HepG2 (cell line): ENCODE measurements around the gene MYL12B. TPM values are rescaled to one million over a fixed set of nuclear protein-coding genes. Genes with fewer than 3 reads are reported as not detected.

ENCODE experiments used
- ATAC-seq: fragments of 200-7000 bp; cut with Tn5 transposase; 3 replicates; pipeline ENCODE4 v1.9.1; 2020; ENCODE audit warnings: mild to moderate bottlenecking, moderate library complexity
- BruUV-seq: library from RNA; stranded (reverse); fragments of 400-500 nt; replicated peaks from 2 replicates; lab custom pipeline; 2021; lab: Mats Ljungman, UMichigan
- CTCF ChIA-PET: fragments of 300-600 bp; formaldehyde crosslinking; extraction: SDS; loops from one replicate; lab custom pipeline; 2021; ENCODE audit warnings: low total read pairs, inconsistent platforms, low intra/inter-chr PET ratio; lab: Yijun Ruan, JAX
- POLR2A ChIA-PET: fragments of 350-600 bp; sonication (Branson Sonifier 250); formaldehyde crosslinking; loops from one replicate; lab custom pipeline; 2020; ENCODE audit warnings: antibody characterized with exemption, inconsistent platforms; lab: Yijun Ruan, JAX
- DNase-seq: peaks from one replicate; pipeline ENCODE4 v3.0.0-alpha.2; 2015; ENCODE audit warnings: low spot score
- FAIRE-seq: peaks from 3 replicates; lab custom pipeline; 2011; peaks lifted over from hg19 to GRCh38; lab: Jason Lieb, UNC
- H2AFZ ChIP-seq: one replicate; pipeline ENCODE4 v1.6.1; 2011; ENCODE audit warnings: low read length, inconsistent platforms
- H3K27ac ChIP-seq: fragments of 300-600 bp; 3 replicates; pipeline ENCODE4 v1.8.0; 2011; ENCODE audit warnings: mixed run types, mild to moderate bottlenecking, mixed read lengths, low read length, inconsistent platforms; ENCODE audit not compliant: insufficient read depth; ENCODE audit errors: extremely low read length
- H3K27me3 ChIP-seq, 2 experiments: fragments of 200-600 bp in 1 of 2; 2 replicates in 1 of 2; 3 replicates in 1 of 2; pipeline versions ENCODE4 v1.6.0 to v1.8.0; 2011; ENCODE audit warnings: low read length in 2 of 2, mild to moderate bottlenecking in 2 of 2, moderate library complexity in 2 of 2, inconsistent platforms in 1 of 2; ENCODE audit not compliant: insufficient read depth in 2 of 2, control insufficient read depth in 1 of 2
- H3K36me3 ChIP-seq, 2 experiments: fragments of 200-600 bp in 1 of 2; replicated peaks in 1 of 2; 2 replicates in 1 of 2; 3 replicates in 1 of 2; pipeline versions ENCODE4 v1.5.1 to v1.8.0; 2011; ENCODE audit warnings: low read length in 2 of 2, inconsistent platforms in 1 of 2; ENCODE audit not compliant: insufficient read depth in 2 of 2, control insufficient read depth in 1 of 2
- H3K4me1 ChIP-seq: 2 replicates; pipeline ENCODE4 v1.5.1; 2012; ENCODE audit warnings: low read length, inconsistent platforms; ENCODE audit not compliant: insufficient read depth
- H3K4me2 ChIP-seq: 2 replicates; pipeline ENCODE4 v1.6.0; 2011; ENCODE audit warnings: low read depth, low read length, inconsistent platforms
- H3K4me3 ChIP-seq, 3 experiments: fragments of 200-600 bp in 1 of 3; sonication (generic), shearing (Covaris generic) in 1 of 3; replicated peaks in 1 of 3; 2 replicates each; pipeline ENCODE4 v1.5.1; 2011 to 2016; ENCODE audit warnings: low read length in 3 of 3, inconsistent platforms in 2 of 3, low read depth in 2 of 3, mild to moderate bottlenecking in 2 of 3, control low read depth in 1 of 3, mixed read lengths in 1 of 3; ENCODE audit not compliant: insufficient read depth in 1 of 3
- H3K79me2 ChIP-seq: one replicate; pipeline ENCODE4 v1.6.1; 2011; ENCODE audit warnings: low read length, inconsistent platforms; ENCODE audit not compliant: insufficient read depth
- H3K9ac ChIP-seq: 2 replicates; pipeline ENCODE4 v1.6.0; 2011; ENCODE audit warnings: mild to moderate bottlenecking, low read depth, low read length, inconsistent platforms; ENCODE audit not compliant: insufficient read depth
- H3K9me3 ChIP-seq: 2 replicates; pipeline ENCODE4 v1.5.1; 2012; ENCODE audit warnings: mild to moderate bottlenecking, low read length
- H4K20me1 ChIP-seq: 2 replicates; pipeline ENCODE4 v1.6.0; 2011; ENCODE audit warnings: inconsistent platforms, mild to moderate bottlenecking, low read length, moderate library complexity; ENCODE audit not compliant: insufficient read depth
- BRCA1 ChIP-seq: sonication (generic); formaldehyde crosslinking; IDR thresholded peaks from 2 replicates; pipeline ENCODE4 v1.4.0; 2020; ENCODE audit warnings: missing genetic modification reagents
- HNRNPH1 ChIP-seq: fragments of 200-400 bp; formaldehyde crosslinking; optimal IDR thresholded peaks from 2 replicates; pipeline ENCODE3; 2017; ENCODE audit warnings: mild to moderate bottlenecking, low read depth, low read length
- KLF6 ChIP-seq: IDR thresholded peaks from 2 replicates; pipeline ENCODE4 v1.8.0; 2016; ENCODE audit warnings: missing biosample characterization, missing genetic modification reagents
- MTF2 ChIP-seq: sonication (generic); formaldehyde crosslinking; IDR thresholded peaks from 2 replicates; pipeline ENCODE4 v1.5.0; 2020; ENCODE audit warnings: missing genetic modification reagents, borderline replicate concordance
- NR2F2 ChIP-seq: IDR thresholded peaks from 2 replicates; pipeline ENCODE4 v1.6.1; 2012; ENCODE audit warnings: low read depth, inconsistent platforms, borderline replicate concordance
- PAWR ChIP-seq: sonication (generic); formaldehyde crosslinking; IDR thresholded peaks from 2 replicates; pipeline ENCODE4 v1.4.0; 2020; ENCODE audit warnings: missing genetic modification reagents, mild to moderate bottlenecking, borderline replicate concordance
- PHB2 ChIP-seq: fragments of 450-650 bp; IDR thresholded peaks from 2 replicates; pipeline ENCODE4 v1.6.1; 2018; ENCODE audit not compliant: partially characterized antibody
- ZBTB33 ChIP-seq: sonication (generic); formaldehyde crosslinking; IDR thresholded peaks from 2 replicates; pipeline ENCODE4 v1.4.0; 2020; ENCODE audit warnings: missing genetic modification reagents
- ZFYVE20 ChIP-seq: sonication (generic); formaldehyde crosslinking; IDR thresholded peaks from 2 replicates; pipeline ENCODE4 v1.8.0; 2023; ENCODE audit warnings: low read depth, mild to moderate bottlenecking, moderate library complexity, missing genetic modification reagents, borderline replicate concordance
- ZNF407 ChIP-seq: sonication (generic); formaldehyde crosslinking; IDR thresholded peaks from one replicate; pipeline ENCODE4 v1.5.1; 2020; ENCODE audit warnings: mild to moderate bottlenecking, missing genetic modification reagents; ENCODE audit errors: not compliant biosample characterization
- ZNF562 ChIP-seq: sonication (generic); formaldehyde crosslinking; IDR thresholded peaks from 2 replicates; pipeline ENCODE4 v1.8.0; 2022; ENCODE audit warnings: missing genetic modification reagents, borderline replicate concordance
- ZNF589 ChIP-seq: sonication (generic); formaldehyde crosslinking; conservative IDR thresholded peaks from 2 replicates; pipeline ENCODE4 v1.8.0; 2022; ENCODE audit warnings: mild to moderate bottlenecking, moderate library complexity, missing genetic modification reagents
- ZNF740 ChIP-seq: sonication (generic); formaldehyde crosslinking; IDR thresholded peaks from 2 replicates; pipeline ENCODE4 v1.4.0; 2020; ENCODE audit warnings: missing genetic modification reagents
- WGBS: methylation state at CpG from one replicate; pipeline ENCODE4 v1.1.6; 2017; ENCODE audit warnings: low lambda C conversion rate; 5-methylcytosine and 5-hydroxymethylcytosine counted together
- in situ Hi-C: cut with HindIII; loops from 2 replicates; pipeline ENCODE4 v1.10.0; 2017; ENCODE audit warnings: low pct_unique_long_range_greater_than_20kb; ENCODE audit not compliant: extremely low pct_ligation_motif_present
- intact Hi-C: fragments of 100-400 bp; cut with micrococcal nuclease; formaldehyde crosslinking; loops from one replicate; pipeline ENCODE4 v1.10.0; 2022; ENCODE audit not compliant: unreplicated experiment
- polyA plus RNA-seq, 8 experiments: library from polyadenylated mRNA; depleted of rRNA in 3 of 8; stranded (reverse) in 7 of 8; unstranded in 1 of 8; fragments of >200 nt; fragmentation: Illumina TruSeq in 4 of 8; extraction: Trizol in 4 of 8; gene quantifications; 2 replicates each; pipeline versions ENCODE4 v1.2.1 to v1.2.3, GENCODE V29; 2011 to 2016; ENCODE audit warnings: low read depth in 4 of 8, missing spikeins in 1 of 8, mixed read lengths in 1 of 8; ENCODE audit not compliant: insufficient read depth in 1 of 8
- total RNA-seq, 5 experiments: library from RNA; depleted of rRNA; stranded (reverse); fragments of >200 nt; fragmentation: Illumina TruSeq; extraction: Trizol; gene quantifications; 2 replicates each; pipeline ENCODE4 v1.2.3, GENCODE V29; 2016; ENCODE audit warnings: low read depth in 1 of 5

MYL12B gene
- total and polyA plus RNA-seq, 2 of the 13 experiments (the other 11 are each of a cell fraction or from before 2014, with no cell fraction given) = 265 to 340 TPM

GRCh38 chr18:3252843-3253242 is 9.1 kb upstream of the MYL12B start (continued):
- TF ChIP-seq PHB2 (no peak), ZFYVE20 (CRISPR knock-in tag) (no peak), ZBTB33 (no peak), ZNF562 (CRISPR knock-in tag) (no peak), NR2F2 (no peak)

GRCh38 chr18:3254725-3255124 is 7.2 kb upstream of the MYL12B start:
- Histone ChIP-seq H2AFZ (no peak overlapping the region), H3K4me3 (no peak overlapping the region), H3K9me3 (no peaks in the 10 kb centered on the region), H3K27me3 (no peaks in the 10 kb centered on the region), H3K27ac (no peak overlapping the region), H3K79me2 (peaks cover 40% of the 10 kb centered on the region), H3K4me2 (no peak overlapping the region), H4K20me1 (peaks cover 3% of the 10 kb centered on the region; the same call in 1 of the 2 replicates), H3K36me3 (peaks cover 4 to 27% of the 10 kb centered on the region in 2 experiments; a peak in 4 of 5 replicates), H3K9ac (no peak overlapping the region), H3K4me1 (peaks cover 70% of the 10 kb centered on the region)
- BruUV-seq = no TSS peak
- in situ Hi-C loops (no loop called here), intact Hi-C loops (no loop called here)
- WGBS = 100% methylated on average over 4 of the region's 4 CpGs
- ATAC-seq (no peak), FAIRE-seq (no peak), DNase-seq (no peak)
- CTCF ChIA-PET = no interaction called here
- POLR2A ChIA-PET = interaction anchor here (3.6 kb wide), 1 partner anchor 7 kb away, joined by 48 read pairs; the partner anchor contains the start of gene MYL12A
- TF ChIP-seq BRCA1 (CRISPR knock-in tag) (no peak), ZNF740 (CRISPR knock-in tag) (no peak), KLF6 (CRISPR knock-in tag) (no peak), MTF2 (CRISPR knock-in tag) (no peak), ZNF407 (CRISPR knock-in tag) (no peak), HNRNPH1 (no peak), PAWR (no peak), ZNF589 (CRISPR knock-in tag) (no peak)
